ENCODE measurements around the gene RGS9. TPM values are rescaled to one million over a fixed set of nuclear protein-coding genes. Genes with fewer than 3 reads are reported as not detected.

Gene RGS9
- total and polyA plus RNA-seq, 8 donors: 1.2 to 13.9 (median 3.4) TPM

DNA sequence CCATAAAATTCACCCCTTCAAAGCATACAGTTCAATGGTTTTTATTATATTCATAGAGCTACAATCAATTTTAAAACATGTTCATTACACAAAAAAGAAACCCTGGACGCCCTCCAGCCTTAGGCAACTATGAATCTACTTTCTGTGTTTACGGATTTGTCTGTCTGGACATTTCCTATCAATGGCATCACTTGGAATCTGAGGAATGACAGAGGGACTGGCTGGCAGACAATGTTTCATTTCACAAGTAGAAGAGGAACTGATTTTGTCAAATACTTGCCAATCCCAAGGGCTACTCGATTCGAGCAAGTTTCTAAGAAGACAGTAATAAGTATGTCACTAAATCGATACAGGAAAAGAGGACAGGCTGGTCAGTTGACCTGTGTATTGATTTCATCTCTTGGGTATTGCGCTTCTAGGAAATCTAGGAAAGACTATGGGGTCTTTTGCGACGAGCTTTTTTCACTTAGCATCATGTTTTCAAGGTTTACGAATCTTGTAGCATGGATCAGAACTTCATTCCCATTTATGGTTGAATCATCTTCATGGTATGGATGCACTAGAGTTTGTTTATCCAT lies 56.6 kb downstream of the RGS9 start:
- no peak for ATAC-seq
- no peaks in the 10 kb centered on the region for H3K4me1 ChIP-seq
- no peak for FAIRE-seq
- no peak for DNase-seq
- H3K27ac ChIP-seq: no peak overlapping the region
- TF ChIP-seq, protein P1, sequence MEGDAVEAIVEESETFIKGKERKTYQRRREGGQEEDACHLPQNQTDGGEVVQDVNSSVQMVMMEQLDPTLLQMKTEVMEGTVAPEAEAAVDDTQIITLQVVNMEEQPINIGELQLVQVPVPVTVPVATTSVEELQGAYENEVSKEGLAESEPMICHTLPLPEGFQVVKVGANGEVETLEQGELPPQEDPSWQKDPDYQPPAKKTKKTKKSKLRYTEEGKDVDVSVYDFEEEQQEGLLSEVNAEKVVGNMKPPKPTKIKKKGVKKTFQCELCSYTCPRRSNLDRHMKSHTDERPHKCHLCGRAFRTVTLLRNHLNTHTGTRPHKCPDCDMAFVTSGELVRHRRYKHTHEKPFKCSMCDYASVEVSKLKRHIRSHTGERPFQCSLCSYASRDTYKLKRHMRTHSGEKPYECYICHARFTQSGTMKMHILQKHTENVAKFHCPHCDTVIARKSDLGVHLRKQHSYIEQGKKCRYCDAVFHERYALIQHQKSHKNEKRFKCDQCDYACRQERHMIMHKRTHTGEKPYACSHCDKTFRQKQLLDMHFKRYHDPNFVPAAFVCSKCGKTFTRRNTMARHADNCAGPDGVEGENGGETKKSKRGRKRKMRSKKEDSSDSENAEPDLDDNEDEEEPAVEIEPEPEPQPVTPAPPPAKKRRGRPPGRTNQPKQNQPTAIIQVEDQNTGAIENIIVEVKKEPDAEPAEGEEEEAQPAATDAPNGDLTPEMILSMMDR (IDR thresholded peaks at IDR 0.05): no peak
- intact Hi-C loops (cut with DNase I): no loop called here
- no peak overlapping the region for H3K4me3 ChIP-seq
- H3K9me3 ChIP-seq: no peaks in the 10 kb centered on the region
- WGBS, 2 donors: 67 to 77% methylated on average over 9 of the region's 9 CpGs
- H3K27me3 ChIP-seq: no peaks in the 10 kb centered on the region
- H3K36me3 ChIP-seq: no peaks in the 10 kb centered on the region

- intact Hi-C loops (cut with DNase I): no loop called here
- ATAC-seq (peak in 3 of 4 donors; percentile 31 to 53 (median 44)), FAIRE-seq (no peak), DNase-seq (peak in 1 of 6 donors; percentile 9)
- Histone ChIP-seq H3K4me1 (no peaks in the 10 kb centered on the region), H3K27me3 (no peaks in the 10 kb centered on the region), H3K4me3 (no peak overlapping the region), H3K9me3 (no peaks in the 10 kb centered on the region), H3K27ac (no peak overlapping the region), H3K36me3 (no peaks in the 10 kb centered on the region)
- WGBS, 2 donors: 79 to 85% methylated on average over 9 of the region's 9 CpGs
- TF ChIP-seq, protein P1 (IDR thresholded peaks at IDR 0.05): no peak
Observed at GRCh38 chr17:65194670-65195334, 57.6 kb downstream of the RGS9 start.

DNA sequence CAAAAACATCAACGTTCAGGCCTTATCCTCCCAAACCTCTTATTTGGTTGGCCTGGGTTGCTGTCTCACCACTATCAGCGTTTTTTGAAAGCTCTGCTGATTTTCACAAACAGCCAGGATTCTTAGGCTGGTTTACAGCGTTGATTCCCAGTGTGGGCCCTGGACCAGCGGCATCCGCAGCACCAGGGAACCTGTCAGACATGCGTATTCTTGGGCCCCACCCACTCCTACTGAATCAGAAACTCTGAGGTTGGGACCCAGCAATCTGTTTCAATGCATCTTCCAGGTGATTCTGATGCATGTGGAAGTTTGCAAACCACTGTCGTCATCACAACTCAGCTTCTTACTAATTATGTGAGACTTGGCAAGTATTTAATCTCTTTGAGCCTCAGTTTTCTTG lies 58.5 kb downstream of the RGS9 start:
- intact Hi-C loops (cut with DNase I): no loop called here
- no peak for ATAC-seq
- Histone ChIP-seq H3K4me1 (no peaks in the 10 kb centered on the region), H3K4me3 (no peak overlapping the region), H3K36me3 (no peaks in the 10 kb centered on the region), H3K27me3 (no peaks in the 10 kb centered on the region), H3K9me3 (no peaks in the 10 kb centered on the region), H3K27ac (no peak overlapping the region)
- 67 to 77% methylated on average over 7 of the region's 7 CpGs for WGBS, 2 donors
- FAIRE-seq: no peak
- TF ChIP-seq, protein P1 (IDR thresholded peaks at IDR 0.05): no peak
- no peak for DNase-seq

- Histone ChIP-seq H3K27me3 (no peaks in the 10 kb centered on the region), H3K9me3 (no peaks in the 10 kb centered on the region), H3K4me1 (no peaks in the 10 kb centered on the region), H3K27ac (no peak overlapping the region), H3K36me3 (no peaks in the 10 kb centered on the region), H3K4me3 (no peak overlapping the region)
- ATAC-seq (no peak), DNase-seq (no peak), FAIRE-seq (no peak)
- 60 to 66% methylated on average over 5 of the region's 5 CpGs for WGBS, 2 donors
- TF ChIP-seq, protein P1 (IDR thresholded peaks at IDR 0.05): no peak
- intact Hi-C loops (cut with DNase I): no loop called here
Observed at GRCh38 chr17:65196617-65197016, 59.4 kb downstream of the RGS9 start.

GRCh38 chr17:65197201-65197600 lies 60.0 kb downstream of the RGS9 start:
- no peaks in the 10 kb centered on the region for H3K36me3 ChIP-seq
- intact Hi-C loops (cut with DNase I): no loop called here
- ATAC-seq: no peak
- 65 to 72% methylated on average over 5 of the region's 5 CpGs for WGBS, 2 donors
- DNase-seq: no peak
- H3K4me1 ChIP-seq: no peaks in the 10 kb centered on the region
- H3K9me3 ChIP-seq: no peaks in the 10 kb centered on the region
- H3K27ac ChIP-seq: no peak overlapping the region
- no peak for FAIRE-seq
- no peak overlapping the region for H3K4me3 ChIP-seq
- H3K27me3 ChIP-seq: no peaks in the 10 kb centered on the region
- TF ChIP-seq, protein P1 (IDR thresholded peaks at IDR 0.05): no peak

Measured in pancreas (tissue), 10 donors.